GM23338 (cell line): ENCODE measurements around the gene KCNK15.

ENCODE experiments used
- CREB1 ChIP-seq: fragments of 250-450 bp; sonication (Bioruptor Pico); IDR thresholded peaks from 2 replicates; pipeline ENCODE4 v1.5.0; 2020; ENCODE audit warnings: low read depth, mild to moderate bottlenecking, moderate library complexity
- CTCF ChIP-seq, 2 experiments: fragments of 200-600 bp in 1 of 2; sonication (generic) in 1 of 2; conservative IDR thresholded peaks; 2 replicates each; pipeline versions ENCODE4 v1.5.1 to v1.6.1; 2016 to 2017; ENCODE audit warnings: antibody characterized with exemption in 2 of 2, low read depth in 2 of 2, mild to moderate bottlenecking in 2 of 2, moderate library complexity in 1 of 2
- EZH2 ChIP-seq: fragments of 200-600 bp; sonication (generic); IDR thresholded peaks from one replicate; pipeline ENCODE4 v1.8.0; 2017; ENCODE audit warnings: antibody characterized with exemption, mild to moderate bottlenecking, low read depth; ENCODE audit not compliant: unreplicated experiment
- EZH2phosphoT487 ChIP-seq: fragments of 200-600 bp; sonication (generic); IDR thresholded peaks from one replicate; pipeline ENCODE4 v1.8.1; 2018; ENCODE audit warnings: antibody characterized with exemption; ENCODE audit not compliant: unreplicated experiment
- POLR2AphosphoS5 ChIP-seq: IDR thresholded peaks from 2 replicates; pipeline ENCODE4 v1.6.1; 2016; ENCODE audit warnings: antibody characterized with exemption, low read depth
- ZNF331 ChIP-seq: fragments of 250-450 bp; sonication (Bioruptor Pico); IDR thresholded peaks from 2 replicates; pipeline ENCODE4 v1.5.0; 2020; ENCODE audit warnings: low read depth, mild to moderate bottlenecking, moderate library complexity
- ZNF462 ChIP-seq: fragments of 250-450 bp; sonication (Bioruptor Pico); IDR thresholded peaks from 2 replicates; pipeline ENCODE4 v1.5.0; 2020; ENCODE audit warnings: mild to moderate bottlenecking, moderate library complexity
- TF ChIP-seq, protein P1 (sequence below): IDR thresholded peaks from one replicate; pipeline ENCODE4 v1.6.1; 2018; ENCODE audit warnings: antibody characterized with exemption; ENCODE audit not compliant: unreplicated experiment

DNA sequence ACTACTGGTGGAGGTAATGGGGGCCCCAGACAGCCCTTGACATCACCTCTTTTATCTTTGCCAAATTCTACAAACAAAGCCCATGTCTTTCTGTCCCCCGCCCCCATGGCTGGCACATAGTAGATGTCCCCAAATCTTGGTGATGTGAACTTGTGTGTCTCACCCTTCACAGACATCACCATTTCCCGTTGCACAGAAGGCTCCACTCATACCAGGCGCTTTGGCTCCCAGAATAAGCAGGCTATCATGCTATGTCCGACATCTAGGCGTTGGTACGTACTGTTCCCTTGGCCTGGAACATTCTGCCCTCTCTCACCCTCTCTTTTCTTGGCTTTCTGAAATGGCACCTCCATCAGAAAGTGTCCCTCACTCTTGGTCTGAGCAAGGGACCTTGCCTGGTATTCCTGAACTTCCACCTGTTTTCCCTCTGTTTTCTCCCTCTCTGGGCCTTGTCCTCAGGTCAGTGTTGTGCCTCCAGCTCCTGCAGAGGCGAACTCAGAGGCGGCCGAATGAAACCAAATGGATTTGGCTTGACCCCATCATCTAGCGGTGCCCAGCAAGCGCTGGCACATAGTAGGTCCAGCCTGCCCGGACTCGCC is 31.5 kb upstream of the KCNK15 start:
- TF ChIP-seq CTCF (conservative IDR thresholded peaks at IDR 0.05; ENCODE audit: low read depth in 2 of 2) (no peak), POLR2AphosphoS5 (no peak), EZH2 (no peak), ZNF331 (CRISPR knock-in tag) (no peak), ZNF462 (CRISPR knock-in tag) (no peak), EZH2phosphoT487 (no peak), CREB1 (CRISPR knock-in tag) (no peak)
- TF ChIP-seq, protein P1, sequence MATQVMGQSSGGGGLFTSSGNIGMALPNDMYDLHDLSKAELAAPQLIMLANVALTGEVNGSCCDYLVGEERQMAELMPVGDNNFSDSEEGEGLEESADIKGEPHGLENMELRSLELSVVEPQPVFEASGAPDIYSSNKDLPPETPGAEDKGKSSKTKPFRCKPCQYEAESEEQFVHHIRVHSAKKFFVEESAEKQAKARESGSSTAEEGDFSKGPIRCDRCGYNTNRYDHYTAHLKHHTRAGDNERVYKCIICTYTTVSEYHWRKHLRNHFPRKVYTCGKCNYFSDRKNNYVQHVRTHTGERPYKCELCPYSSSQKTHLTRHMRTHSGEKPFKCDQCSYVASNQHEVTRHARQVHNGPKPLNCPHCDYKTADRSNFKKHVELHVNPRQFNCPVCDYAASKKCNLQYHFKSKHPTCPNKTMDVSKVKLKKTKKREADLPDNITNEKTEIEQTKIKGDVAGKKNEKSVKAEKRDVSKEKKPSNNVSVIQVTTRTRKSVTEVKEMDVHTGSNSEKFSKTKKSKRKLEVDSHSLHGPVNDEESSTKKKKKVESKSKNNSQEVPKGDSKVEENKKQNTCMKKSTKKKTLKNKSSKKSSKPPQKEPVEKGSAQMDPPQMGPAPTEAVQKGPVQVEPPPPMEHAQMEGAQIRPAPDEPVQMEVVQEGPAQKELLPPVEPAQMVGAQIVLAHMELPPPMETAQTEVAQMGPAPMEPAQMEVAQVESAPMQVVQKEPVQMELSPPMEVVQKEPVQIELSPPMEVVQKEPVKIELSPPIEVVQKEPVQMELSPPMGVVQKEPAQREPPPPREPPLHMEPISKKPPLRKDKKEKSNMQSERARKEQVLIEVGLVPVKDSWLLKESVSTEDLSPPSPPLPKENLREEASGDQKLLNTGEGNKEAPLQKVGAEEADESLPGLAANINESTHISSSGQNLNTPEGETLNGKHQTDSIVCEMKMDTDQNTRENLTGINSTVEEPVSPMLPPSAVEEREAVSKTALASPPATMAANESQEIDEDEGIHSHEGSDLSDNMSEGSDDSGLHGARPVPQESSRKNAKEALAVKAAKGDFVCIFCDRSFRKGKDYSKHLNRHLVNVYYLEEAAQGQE, result no peak
